Hematopoietic multipotent progenitor cell (in vitro differentiated cells): ENCODE measurements around the gene CRYL1. TPM values are rescaled to one million over a fixed set of nuclear protein-coding genes. Genes with fewer than 3 reads are reported as not detected.

Source experiments
- DNase-seq, 3 donors: peaks; one replicate each; pipeline ENCODE4 v3.0.0-alpha.2; 2011 to 2015; ENCODE audit warnings: low read depth in 2 of 3, low spot score in 2 of 3
- total RNA-seq: library from RNA; depleted of rRNA; stranded (reverse); fragments of >200 nt; gene quantifications from one replicate; pipeline ENCODE4 v1.2.3, GENCODE V29; 2012

CRYL1 gene
- total RNA-seq, 1 donor, result 31.8 TPM

DNA sequence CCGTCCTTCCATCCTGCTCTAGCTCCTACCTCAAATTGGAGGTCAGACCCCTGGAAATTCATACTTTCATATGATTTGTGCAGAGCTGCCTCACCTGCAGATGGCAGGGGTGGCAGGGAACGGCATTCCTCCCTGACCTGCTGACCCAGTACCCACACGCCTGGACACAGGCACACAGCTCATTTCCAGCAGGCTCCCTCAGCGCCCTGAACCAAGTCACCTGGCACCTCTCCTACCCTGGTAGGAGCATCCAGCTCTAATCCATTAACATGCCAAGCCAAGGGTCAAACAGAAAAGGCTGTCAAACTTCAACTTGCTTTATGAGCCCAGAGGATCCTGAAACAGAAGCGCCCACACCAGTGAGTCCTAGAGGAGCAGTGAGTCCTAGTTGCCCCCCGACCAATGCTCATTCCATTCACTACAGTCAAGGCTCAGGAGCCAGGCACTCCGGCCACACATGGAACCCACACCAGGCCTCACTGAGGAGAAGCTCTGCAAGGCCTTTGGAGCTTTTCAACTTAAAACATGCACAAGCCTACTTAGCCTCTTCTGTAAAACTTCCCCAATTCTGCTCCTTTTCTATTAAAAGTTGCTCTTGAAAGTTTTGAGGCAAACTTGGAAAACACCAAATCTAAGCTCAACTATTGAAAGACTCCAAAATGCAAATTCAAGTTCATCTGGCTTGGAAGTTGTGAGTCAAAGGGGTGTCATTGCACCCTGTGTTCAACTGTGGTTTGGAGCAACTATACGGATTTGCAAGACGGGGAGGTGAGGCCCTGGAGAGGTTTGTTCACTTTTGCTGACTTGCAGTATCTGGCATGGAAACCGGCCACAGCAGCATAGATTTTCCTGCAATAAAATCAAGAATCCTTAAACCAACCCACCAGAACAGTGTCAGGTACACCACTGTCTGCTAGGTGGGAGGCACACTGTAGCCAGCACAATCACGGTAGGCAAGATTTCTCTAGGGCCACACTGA lies 96.7 kb downstream of the CRYL1 start:
- no peak for DNase-seq

DNA sequence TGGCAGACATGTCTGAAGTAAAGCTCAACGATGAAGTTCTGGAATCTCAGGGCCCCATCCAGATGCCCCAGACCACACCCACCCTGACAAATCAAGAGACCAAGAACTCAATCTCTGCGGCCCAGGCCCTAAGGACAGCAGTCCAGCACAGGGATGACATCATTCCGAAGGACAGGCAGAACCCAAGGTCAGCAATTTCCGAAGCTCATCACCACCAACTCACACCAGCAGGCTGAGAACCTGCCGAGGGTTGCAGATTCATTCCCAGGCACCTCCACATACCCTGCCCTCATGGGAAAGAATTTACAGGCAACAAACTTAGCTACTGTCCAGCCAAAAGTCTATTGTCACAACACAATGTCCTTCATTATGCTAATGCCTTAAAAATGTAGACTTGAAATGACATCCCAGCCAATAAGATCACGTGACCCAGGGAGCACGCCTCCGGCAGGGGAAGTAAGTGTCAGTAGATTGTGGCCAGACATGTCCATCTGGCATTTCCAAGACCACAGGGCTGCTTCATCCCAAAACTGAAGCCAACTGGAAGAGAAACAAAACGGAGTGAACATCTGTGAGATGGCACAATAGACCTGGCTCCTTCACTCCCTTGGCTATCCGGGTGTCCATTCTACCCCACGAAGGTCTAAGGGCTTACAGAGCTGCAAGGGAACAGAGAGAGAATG lies 98.8 kb downstream of the CRYL1 start:
- no peak for DNase-seq

DNA sequence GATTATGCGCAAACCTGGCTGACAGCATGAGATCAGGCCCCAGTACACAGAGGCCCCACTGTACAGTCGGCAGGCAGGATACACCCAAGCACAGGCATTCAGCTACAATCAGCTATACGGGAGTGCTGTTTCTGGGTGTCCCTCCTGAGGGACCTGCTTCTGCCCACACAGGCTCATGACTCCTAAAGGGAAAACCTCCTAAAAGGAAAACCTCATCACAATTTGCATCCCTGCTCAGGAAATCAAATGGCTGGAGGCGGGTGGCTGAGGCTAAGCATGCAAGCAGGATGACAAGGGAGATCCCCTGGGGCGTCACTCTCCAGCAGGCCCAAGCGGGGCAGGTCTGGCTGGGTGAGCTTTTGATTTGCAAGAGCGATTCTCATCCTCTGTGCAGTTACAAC lies 99.8 kb downstream of the CRYL1 start:
- DNase-seq, result no peak

DNA sequence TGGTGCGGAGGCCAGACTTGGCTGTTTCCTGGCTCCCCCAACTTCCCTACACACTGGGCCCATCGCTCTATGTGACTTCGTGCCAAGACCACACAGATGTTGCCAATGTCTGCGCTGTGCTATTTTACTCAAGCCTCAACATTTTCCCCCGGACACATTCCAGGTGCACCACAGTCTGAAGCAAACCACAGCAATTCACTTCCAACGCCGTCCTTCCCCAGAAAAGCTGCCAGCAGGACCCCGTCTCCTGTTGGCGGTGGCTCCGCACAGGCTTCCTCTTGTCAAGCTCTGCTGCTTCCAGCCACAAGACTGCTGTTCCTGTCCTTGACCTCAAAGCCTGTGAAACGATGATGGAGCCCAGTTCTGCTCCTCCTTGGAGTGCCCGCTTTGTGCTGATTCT lies 100.7 kb downstream of the CRYL1 start:
- peak in 1 of 3 donors; percentile 5 for DNase-seq

DNA sequence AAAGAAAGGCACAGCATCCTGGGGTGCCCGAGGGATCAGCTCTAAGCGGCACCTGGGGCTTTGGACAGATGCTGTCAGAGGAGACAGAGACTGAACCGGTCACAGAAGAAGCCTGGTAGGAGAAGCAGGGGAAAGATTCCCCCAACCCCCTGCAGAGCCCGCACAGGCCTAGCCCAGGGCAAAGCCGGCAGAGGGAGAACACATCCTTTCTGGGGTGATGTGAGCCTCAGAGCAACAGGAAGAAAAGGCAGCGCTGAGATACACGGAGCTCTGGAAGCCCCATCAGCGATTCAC lies 101.2 kb downstream of the CRYL1 start:
- no peak for DNase-seq

DNA sequence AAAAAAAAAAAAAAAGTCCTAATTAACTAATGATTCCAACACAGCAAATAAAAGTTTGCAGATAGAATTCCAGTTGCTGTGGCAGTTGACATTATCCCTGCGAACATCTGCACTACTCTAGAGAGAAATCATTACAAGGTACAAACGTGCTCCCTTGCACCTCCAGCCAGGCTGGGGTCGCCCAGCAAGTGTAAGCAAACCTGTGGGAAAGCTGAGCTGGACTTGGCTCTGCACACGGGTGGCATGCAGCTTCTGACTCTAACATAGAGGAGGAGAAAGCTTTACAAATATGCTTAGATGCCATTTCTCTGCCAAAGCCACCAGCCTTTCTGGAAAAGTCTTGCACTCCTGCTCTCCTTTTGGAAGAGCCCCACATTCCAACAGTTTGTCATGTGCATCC lies 103.3 kb downstream of the CRYL1 start:
- no peak for DNase-seq

DNA sequence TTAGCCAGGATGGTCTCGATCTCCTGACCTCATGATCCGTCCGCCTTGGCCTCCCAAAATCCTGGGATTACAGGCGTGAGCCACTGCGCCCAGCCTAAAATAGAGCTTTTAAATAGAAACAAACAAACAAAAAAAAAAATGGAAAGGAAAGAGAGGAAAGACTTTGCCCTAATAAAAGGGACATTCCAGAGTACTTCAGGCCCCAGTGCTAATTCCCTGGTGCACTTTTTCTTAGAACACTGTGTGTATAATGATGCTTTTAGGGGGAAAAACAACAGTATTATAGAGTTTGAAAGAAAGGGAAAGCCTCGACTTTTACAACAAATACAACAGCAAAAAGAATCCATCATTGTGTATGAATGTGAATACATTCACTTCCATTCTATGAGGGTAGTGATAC lies 104.7 kb downstream of the CRYL1 start:
- DNase-seq, result no peak

DNA sequence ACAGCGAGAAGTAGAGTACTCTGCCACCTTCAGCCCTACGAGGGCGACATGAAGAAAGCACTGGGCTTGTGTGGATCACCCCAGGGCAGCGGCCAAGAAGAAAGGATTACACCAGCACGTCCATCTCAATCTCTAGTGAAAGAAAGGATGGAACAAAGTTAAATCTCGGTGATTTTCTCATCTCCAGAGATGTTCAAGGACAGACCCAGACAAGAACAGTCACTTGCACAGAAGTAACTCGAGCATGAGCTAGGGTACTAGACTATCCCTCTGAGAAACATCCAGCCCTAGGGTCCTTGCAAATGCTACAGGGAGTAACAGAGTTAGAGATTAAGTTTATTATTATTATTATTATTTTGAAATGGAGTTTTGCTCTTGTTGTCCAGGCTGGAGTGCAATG lies 106.7 kb downstream of the CRYL1 start:
- no peak for DNase-seq

DNA sequence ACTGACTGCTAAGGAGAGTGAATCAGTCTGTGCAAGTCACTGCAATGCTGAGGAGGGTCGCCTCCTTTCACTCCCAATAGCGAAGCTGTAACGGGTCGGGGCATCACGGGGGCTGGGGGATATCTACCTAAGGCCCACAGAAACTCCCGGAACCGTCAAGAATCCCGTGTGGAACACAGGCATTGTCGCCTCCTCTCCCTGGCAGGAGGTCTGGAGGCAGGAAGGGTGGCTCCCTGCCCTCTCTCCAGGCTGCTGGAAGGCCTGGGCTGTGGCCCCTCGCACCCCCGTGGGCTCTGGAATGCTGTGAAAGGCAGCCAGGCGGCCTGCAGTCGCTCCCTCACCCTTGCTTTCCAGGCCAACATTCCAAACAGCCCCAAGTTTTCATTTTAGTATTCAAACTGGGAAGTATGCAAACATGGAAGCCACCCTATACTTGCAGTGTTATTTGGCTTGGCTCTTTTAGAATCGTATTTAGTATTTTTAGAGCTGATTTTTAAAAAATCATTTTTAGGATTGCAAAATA lies 109.4 kb downstream of the CRYL1 start:
- DNase-seq, result no peak

DNA sequence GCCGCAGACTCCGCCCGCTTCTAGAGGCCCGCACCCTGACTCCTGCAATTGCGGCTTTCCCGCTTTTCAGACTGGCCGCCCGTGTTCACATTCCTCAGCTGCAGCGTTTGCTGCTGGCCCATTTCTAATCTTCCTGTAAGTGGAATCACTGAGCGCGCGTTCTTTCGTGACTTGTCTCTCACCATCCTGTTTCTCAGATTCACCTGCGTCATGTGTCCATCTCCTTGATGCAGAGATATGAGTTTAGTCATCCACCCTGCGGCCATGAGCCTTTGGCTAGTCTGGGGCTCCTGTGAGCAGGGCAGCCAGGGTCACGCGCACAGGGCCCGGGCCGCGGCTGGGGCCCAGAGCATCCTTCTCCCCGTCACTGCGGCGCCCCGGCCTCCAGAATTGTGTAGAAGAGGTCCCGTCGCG lies 110.0 kb downstream of the CRYL1 start:
- no peak for DNase-seq

DNA sequence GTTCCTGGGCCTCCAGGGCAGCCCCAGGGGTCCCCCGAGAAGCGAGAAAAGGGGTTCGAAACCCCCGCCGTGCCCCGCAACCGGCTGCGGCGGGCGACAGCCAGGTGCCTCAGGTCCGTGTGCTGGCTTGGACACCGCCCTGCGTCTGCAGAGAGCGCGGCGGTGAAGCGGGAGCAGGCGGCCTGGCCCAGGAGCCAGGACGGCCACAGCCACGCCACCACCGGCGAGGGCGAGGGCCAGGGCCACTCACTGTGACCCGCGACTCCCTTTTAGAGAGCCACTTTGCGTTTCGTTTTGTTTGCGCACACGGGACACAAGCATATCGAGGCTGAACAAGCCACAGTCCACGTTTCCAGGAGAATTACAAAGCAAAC lies 110.4 kb downstream of the CRYL1 start:
- DNase-seq, result no peak

DNA sequence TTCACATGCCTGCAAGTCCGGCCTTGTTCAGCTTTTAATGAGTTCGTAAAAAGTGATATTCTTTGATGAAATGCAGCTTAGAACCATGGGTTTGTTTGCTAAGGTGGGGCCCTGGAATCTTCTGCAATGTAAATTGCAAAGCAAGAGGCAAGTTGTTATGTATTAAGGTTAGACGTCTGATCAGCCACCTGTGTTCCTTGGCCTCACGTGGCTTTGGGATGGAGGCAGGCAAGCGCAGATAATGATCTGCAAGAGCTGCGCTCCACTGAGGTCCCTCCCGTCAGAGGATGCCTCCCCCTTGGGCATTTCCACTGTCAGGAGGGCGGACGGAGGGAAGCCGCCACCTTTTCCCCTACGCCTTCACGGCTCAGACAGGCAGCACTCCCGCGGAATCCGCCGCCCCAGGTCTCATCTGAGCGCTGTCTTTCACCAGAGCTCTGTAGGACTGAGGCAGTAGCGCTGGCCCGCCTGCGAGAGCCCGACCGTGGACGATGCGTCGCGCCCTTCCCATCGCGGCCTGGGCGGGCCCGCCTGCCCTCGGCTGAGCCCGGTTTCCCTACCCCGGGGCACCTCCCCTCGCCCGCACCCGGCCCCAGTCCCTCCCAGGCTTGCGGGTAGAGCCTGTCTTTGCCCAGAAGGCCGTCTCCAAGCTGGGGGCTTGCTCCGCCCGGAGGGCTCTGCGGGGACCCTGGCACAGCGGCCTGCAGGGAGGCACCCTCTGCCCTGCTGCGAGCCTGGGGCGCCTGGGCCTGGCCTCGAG lies 110.9 kb downstream of the CRYL1 start:
- no peak for DNase-seq

DNA sequence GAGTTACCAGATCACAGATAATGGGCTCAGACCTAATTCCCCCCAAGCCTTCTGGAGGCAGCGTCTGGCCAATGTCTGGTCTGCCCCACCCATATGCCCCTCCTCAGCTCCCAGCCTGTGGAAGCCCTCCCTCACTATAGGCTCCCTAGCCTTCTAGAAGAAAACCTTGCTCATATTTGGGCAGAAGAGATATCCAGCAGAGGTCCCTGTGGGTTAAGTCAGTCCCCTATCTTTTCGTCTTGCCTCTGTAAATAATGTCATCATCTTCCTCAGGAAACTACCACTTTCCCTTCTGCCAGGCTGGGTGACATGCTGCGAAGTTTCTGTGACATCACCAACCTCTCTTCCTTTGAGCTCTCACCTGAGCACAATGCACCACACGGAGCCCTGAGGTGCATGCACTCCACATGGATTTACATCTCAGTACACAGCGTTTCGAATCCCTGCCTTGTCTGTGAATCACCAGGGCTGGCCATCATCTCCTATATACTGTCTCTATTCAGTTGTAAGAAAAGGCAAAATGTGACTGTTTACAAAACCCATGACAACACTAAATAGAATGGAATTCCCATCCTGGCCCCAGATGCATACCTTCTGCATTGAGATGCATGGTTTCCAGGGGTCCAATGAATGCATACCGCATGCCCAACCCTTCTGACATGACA lies 112.8 kb downstream of the CRYL1 start:
- no peak for DNase-seq

DNA sequence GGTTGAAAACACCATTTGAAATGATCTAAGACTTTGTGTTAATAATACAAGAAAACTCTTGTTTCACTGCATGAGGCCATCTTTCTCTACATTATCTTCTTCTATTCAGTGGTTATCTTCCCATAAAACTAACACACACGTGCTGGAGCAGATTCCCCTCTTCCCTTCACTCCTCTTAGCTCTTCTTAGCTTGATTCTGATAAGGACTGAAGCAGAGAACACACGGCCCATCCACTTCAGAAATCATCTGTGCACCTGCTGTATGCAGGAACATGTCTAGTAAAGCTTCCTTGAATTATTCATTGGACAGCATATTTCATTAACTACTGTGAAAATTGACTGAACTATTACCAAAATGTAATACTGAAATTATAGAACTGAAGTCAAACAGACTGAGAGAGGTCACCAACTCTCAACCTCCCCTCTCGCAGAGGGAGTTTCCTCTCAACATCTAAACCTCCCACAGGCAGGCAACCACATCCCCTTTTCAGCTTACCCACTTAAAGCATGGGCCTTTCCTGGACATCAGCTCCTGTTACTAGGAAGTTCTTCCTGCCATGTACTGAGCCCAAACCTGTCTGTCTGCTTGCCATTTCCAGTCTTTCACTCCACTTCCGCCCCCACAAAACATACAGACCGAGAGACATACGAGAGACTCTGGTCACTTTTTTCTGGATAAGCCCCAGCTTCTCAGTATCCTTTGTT lies 113.9 kb downstream of the CRYL1 start:
- DNase-seq, result peak; percentile 7 to 75 (median 48)

DNA sequence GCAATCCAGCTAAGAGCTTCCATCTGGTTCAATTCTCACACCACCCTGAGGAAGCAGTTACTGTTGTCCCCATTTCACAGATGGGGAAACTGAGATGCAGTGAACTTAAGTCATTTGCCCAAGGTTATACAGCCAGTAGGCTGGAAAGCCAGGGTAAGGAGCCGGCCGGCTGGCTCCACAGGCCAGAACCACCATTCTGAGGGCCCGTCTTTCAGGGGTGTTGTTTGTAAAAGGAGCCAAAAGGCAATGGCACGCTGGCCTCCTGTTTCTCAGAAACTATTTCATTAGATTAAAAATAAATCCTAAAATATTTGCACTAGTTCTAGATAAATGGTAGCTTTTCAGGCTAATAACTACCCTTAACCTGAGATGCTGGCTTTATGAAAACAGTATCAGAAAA lies 114.9 kb downstream of the CRYL1 start:
- DNase-seq, result no peak

DNA sequence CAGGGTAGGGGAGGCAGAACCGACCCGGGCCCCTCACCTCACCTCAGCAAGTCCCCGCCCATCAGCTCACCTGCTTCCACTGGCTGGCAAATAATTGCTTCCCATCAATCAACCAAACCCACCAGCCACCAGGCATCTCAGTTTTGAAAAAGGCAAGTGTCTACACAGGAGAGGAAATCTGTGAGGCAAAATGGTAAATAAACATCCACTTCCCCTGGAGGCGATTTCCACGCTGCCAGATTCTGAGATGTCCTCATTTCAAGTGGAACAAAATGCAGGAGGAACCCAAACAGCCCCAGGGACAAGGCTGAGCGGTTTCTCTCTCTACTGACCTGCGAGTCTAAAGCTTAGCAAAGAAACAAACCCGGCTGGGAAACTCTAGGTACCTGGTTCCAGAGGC lies 117.5 kb downstream of the CRYL1 start:
- DNase-seq, result no peak

DNA sequence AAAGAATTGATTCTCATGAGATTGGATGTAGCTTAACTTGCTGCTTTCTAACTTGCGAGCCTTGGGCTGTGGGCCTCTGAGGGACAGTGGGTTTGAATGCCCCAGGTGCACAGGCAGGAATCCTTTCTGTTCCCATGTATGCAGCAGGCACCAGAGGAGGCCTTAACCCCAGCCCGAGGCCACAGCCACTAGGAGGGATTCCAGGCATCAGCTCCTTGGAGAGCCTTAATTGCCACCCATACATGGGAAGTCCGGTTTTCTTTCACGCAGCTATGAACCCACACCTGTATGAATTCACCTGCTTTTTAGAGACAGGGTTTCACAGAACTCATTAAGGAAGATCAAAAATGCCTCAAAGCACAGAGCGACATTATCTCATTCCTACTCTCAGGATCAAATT lies 117.9 kb downstream of the CRYL1 start:
- no peak for DNase-seq

DNA sequence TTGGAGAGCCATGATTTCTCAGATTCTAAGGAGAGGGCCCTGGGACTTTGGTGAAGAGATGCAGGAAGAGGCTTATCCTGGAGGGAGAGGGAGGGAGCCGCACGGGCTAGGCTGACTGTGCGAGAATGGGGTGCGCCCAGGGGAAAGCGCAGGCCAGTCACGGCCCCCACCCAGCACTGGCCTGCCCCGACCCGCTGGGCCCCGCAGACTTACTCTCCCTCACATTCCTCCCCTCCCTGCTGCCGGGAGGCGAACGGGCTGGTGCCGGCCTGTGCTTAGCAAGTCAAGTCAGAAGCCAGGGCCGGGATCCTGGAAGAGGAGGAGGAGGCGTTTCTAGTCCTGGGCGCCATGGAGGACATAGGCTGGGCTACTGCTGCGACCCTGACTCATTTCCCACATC lies 120.0 kb downstream of the CRYL1 start:
- DNase-seq, result no peak

DNA sequence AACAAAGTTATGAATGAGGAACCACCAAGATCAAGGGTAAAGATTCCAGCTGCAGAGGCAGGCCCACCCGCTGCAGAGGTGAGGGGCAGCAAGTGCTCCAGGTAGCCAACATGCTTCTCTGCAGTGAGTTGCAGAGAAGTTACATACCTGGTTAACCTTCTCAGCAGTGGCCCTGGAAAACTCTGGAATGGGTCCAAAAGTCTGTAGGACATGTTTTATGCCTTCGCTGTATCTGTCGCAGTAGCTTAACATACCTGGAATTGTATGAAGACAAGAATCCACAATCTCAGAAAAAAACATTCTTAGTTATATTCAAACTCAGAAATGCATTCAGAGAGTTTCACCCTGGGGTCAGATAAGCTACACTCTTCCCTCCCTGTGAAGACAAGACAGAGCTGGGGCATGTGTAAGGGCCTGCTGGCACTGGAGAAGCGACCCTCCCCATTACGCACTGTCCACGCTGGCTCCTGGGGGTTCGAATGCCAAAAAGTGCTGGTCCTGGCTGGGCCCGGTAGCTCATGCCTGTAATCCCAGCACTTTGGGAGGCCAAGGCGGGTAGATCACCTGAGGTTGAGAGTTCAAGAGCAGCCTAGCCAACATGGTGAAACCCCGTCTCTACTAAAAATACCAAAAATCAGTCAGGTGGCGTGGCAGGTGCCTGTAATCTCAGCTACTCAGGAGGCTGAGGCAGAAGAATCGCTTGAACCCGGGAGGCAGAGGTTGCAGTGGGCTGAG lies 121.0 kb downstream of the CRYL1 start:
- no peak for DNase-seq

DNA sequence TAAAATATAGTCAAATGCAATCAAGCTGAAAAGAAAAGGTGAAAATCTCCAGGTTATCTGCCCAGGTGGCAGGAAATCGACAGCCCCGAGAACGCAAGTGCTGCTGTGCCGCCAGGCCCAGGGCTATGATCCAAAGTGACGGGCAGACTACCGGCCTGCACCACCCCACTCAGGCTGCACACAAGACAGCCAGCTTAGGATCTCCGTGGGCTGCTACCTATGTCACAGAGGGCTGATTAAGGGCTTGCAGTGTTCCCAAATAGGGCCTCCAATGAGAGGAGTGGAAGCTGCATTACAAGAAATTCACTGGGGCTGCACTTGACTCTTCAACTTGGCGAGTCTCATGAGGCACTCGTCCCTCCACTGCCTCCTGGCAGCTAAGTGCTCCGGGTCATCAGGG lies 121.8 kb downstream of the CRYL1 start:
- DNase-seq, result no peak
